ENCODE results near the gene SDC1.

SDC1 gene

DNA sequence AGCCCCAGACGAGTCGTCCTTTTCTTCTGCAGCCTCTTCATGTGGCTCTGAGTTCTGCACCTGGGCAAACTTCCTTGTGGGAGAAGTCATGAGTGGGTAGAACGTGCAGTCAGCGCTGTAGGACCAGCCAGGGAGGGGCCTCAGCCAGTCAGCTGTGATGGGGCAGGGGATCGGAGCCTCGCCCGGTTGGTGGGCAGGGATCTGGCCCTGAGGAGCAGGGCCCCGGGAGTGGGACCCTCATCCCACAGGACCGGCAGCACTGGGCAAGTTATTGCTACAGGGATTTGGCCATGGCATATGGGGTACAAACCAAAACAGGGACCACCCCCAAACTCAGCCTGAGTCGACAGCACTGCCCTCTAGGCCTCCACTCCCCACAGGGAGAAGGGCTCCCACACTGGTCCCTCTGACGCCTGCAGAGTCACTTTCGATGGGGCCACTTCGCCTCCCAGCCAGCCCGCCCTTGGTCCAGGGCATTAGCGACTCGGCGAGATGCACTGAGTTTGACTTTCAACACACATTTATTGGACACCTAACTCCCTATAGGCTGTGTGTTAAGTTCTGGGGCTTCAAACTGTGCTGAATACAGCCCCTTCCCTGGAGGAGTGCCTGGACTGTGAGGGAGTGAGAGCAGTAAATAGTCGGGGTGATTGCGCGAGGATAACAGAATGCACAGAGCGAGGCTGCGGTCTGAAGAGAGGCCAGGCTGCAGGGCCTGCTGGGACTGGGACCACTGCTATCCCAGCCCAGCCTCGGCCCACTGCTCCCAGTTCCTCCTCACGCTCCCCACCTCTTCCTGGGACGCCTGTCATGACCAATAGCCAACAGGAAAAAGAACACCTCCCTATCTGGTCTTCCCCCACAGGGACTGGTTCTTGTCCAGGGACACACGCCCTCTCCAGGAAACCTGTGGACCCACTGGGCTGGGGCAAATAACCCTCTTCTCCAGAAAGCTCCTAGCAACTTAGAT is 55.9 kb downstream of the SDC1 start:
- no peak for DNase-seq

DNA sequence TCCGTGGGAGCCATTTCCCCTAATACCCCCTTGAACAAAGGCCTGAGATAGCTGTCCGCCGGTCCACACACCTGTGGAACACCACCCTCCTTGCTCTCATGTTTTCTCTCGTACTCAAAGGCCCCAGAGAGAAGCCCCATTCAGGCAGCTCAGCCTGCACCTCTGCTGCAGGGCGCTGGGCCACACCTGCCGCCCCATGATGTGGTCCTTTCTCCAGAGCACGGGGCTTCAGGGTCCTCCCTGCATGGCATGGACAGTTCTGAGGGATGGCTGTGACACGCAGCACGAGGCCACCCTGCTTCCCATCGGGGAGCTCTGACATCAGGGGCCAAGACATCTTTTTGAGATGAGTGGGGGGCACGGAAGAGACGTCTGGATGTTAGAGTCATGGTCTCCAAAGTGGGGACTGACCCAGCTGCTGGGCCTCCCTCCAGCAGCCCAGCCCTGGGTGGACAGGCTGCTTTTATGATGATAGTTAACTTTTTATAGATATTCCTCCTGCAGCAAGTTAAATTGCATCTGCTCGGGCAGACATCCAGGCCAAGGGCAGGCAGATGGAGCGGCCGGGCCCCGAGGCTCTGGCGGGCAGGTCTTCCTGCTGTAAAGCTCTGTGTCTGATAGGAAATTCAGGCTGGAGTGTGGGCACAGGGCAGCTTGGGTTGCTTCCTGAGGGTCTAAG is 56.7 kb downstream of the SDC1 start:
- DNase-seq: no peak

DNA sequence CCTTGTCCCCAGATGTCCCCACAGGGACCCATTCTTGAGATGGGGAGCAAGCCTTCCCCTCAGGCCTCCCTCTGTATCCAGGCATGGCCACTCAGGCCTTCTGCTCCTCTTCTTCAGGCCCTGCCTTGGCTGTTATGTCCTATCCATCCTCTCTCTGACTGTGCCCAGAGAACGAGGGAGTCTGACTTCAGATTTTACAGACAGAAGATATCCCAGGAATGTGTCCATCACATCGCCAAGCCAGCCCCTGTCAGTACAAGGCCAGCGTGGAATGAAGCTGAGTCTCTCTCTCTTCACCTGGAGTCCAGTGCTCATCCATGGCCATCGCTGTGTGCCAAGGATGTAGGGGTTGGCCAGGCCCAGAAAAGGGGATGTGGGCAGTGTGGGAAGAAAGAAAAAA is 57.6 kb downstream of the SDC1 start:
- DNase-seq: no peak

DNA sequence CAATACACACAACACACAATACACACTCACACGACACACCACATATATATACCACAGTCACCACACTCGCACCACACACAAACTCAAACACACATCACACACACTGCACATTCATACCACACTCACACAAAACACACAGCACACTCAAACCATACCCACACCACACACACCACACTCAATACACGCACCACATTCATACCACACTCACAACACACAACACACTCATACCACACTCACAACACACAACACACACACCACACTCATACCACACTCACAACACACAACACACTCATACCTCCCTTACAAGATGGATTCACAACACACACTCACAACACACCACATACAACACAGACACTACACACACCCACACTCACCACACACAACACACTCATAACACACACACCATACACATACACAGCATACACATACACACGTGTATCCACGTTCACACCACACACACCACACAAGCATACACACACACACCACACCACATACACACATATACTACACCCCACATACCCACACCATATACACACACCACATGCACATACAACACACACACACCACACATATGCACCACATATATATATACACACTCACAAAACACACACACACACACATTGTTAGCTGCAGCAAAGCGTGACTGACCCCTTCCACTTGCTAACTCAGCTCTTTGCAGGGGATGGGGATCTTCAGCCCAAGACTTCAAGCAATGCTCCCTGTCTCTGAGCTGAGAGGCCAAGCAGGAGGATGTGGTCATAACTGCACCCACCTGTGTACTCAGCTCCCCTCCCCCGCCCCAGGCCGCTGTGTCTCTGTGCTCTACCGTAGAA is 59.0 kb downstream of the SDC1 start:
- DNase-seq: no peak

DNA sequence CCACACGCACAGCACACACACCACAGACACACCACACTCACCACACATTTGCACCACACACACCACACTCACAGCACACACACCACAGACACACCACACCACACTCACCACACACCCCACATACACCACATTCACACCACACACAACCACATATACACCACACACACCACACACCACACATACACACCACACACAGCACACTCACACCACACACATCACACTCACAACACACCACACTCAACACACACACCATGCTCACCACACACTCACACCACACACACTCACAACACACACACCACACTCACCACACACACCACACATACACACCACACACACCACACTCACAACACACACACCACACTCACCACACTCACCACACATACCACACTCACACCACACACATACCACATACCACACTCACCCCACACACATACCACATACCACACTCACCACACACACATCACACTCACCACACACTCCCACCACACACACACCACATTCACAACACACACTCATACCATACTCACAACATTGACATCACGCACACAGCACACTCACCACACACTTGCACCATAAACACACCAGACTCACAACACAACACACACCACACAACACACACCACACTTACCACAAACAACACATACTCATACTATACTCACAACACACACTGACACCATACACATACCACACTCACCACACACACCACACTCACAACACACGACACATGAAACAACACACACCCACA is 60.0 kb downstream of the SDC1 start:
- DNase-seq: no peak

DNA sequence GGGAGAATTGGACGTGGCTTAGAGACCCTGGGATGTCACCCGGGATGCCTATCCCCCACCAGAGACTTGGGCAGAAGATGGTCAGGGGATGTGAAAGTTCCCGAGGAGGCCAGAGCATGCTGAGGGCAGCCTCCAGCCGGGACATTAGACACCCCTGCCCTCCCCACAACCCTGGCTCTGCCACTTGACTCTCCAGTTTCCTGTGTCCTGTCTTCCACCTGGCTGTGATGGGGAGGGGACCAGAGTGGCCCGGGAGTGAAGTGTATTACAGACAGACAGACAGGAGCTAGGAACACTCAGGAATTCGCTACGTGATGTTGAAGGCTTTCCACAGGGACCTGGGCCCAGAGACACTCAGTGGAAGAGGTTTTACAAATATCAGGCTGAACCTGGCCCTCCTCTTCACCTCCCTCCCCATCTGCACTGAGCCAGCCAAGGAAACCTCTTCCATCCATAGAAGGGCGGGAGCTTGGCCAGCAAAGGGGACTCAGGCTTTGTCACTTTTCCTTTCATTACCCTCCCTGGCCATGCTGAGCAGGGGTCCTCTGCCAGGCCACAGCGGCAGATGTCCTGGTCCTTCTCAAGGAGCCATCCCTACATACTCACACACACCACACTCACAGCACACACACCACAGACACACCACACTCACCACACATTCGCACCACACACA is 60.7 kb downstream of the SDC1 start:
- no peak for DNase-seq

DNA sequence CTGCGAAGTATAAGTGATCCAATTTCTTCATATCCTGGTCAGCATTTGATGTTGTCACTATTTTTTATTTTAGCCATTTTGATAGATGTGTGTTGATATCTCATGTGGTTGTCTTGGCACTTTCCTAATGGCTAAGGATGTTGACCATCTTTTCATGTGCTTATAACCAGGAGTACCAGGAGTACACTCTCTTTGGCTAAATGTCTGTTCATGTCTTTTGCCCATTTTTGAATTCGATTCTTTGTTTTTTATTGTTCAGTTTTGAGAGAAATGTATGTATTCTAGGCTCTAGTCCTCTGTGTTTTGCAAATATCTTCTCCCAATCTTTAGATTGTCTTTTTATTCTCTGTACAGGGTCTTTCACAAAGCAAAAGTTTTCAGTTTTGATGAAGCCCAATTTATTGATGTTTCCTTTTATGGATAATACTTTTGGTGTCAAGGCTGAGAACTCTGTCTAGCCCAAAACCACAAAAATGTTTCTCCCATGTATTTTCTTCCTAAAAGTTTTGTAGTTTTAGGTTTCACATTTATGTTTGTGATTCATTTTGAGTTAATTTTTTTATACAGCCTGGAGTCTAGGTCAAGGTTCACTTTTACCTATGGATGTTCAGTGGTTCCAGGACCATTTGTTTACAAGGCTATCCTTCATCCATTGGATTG is 65.4 kb downstream of the SDC1 start:
- DNase-seq: no peak

DNA sequence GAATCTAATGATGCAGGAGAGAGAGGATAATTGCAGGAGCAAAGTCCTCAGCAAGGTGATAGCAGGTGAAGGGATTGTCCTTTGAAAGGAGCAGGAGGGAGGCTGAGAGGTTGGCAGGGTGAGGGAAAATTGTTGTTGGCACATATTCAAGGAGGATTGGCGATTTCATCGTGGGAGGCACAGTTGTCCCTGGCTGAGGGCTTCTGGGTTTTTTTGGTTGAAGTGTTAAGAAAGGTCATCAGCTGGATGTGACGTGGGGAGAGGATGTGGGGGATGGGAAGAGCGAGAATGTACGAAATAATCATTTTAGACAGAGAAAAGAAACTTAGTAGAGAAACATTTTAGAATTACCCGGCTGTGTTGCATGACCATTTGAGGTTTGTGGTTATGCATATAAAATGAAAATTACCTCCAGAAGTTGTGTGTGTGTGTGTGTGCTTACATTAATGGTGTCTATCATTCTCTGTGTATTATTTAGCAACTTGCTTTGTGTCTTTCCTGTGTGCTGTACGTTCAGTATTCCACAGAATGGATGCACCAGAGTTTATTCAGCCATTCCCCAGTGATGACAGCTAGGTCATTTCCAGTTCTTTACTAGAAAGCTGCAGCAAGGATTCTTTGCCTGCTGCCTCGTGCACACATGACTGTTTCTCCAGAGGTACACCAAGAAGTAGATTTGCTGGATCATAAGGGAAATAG is 67.6 kb downstream of the SDC1 start:
- no peak for DNase-seq

DNA sequence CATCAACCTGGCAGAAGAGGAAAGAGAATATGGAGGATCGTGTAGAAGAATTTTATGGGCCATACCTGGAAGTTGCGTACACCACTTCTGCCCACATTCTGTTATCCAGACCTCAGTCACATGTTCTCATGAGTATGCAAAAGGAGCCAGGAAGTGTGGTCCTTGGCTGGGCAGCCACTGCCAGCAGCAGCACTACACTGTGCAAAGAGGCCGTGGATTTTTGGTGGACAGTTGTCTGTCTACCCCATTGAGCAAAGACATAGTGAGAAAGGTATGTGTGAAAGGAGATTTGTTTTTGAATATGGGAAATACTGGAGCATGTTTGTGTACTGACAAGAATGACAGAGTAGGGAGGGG is 68.1 kb downstream of the SDC1 start:
- DNase-seq: no peak

DNA sequence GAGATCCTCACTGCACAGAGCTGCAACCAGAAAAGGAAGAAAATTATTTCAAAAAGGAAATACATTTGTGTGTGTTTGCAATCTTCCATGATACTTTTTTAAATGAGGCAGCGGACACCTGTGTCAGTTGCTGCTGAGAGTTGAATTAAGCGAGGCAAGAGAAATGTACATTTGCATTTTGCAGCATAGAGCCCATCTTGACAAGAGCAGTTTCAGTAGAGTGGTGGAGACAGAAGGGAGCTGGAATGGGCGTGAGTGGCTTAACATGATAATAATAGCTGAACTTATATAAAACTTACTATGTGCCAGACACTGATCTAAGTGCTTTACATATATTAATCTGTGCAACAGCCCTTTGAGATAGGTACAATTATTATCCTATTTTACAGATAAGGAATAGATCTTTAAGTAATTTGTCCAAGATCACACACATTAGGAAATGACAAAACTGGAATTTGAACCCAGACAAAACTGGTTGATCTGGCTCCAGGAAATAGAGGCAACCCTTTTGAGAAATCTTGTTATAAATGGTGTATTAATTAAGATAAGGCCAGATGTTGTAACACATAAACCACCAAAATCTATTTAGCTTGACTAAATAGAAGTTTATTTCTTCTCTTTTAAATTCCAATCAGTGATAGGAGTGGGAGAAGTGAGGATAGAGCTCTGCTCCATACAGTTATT is 68.7 kb downstream of the SDC1 start:
- DNase-seq: no peak

DNA sequence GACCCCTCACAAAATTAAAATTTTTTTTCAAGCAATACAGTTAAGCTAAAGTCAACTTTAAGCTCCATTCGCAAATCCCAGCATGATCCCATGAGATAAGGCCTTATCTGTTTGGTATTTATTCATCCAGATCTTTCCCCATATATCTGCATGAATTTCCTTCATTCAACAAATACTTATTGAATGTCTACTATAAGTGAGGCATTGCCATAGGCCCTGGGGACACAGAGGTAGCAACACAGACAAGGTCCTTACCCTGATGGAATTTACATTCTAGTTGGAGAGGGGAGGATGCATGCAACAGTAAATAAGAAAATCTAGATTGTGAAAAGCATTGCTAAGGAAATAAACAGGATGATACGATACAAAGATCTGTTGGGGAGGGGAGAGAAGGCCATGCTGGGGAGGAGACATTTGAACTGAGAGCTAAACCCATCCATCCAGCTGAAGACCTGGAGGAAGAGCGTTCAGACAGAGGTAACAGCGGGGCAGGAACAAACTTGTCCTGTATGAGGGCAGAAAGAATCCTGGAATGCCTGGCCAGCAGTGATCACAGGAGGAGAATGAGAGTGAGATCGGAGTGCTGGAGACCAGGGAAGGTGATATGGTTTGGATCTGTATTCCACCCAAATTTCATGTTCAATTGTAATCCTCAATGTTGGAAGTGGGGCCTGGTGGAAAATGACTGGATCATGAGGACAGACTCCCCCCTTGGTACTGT is 71.6 kb downstream of the SDC1 start:
- no peak for DNase-seq

DNA sequence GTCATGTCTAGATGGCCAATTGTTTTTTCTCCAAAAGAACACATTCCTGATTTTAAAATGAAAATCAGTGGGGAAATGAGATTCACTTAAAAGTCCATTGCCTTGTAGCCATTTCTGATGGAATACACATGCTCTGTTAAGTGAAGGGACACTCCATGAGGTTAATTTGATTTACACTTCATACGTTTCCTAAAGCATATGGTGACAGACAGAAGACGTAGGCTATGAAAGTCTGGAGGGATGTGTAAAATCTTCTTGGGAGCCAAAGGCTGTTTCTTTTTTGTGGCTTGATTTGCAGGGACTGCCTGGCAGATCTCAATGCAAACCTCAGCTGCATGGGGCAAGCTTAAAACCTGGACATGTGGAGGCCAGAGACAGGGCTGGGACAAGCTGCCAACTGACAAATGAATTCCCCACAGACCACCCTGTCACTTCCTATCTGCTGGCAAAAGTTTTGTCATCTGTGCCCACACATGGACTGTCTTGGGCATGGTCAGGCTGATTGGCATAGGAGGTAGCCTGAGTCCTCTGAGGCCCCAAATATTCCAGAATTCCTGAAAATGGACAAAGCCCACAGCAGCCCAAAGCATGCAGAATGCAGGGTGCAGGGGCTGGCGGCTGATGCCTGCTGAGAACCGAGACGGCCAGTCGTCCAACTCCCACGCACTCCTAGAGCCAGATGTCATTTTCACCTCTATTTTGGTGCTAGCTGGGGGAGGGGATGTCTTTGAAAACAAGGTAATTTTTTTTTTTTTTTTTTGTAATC is 73.9 kb downstream of the SDC1 start:
- DNase-seq: no peak

All from Kasumi-1 (cell line).